ENCODE measurements around the gene ACYP2. TPM values are rescaled to one million over a fixed set of nuclear protein-coding genes. Genes with fewer than 3 reads are reported as not detected.

ACYP2 gene
- total RNA-seq, 1 experiment from 2014 or later = 20.2 TPM

- no peak for DNase-seq (ENCODE audit: low read depth)
- in situ Hi-C loops (cut with HindIII; ENCODE audit: low pct_unique_long_range_greater_than_20kb, low sequenced_read_pairs) = no loop called here
These were observed 214.2 kb downstream of the ACYP2 start for GRCh38 chr2:54329482-54330161.

- in situ Hi-C loops (cut with HindIII; ENCODE audit: low pct_unique_long_range_greater_than_20kb, low sequenced_read_pairs) = no loop called here
- peak; percentile 95 for DNase-seq (ENCODE audit: low read depth)
These were observed 214.9 kb downstream of the ACYP2 start for GRCh38 chr2:54330162-54330925.

- DNase-seq (ENCODE audit: low read depth) = peak; percentile 10
- in situ Hi-C loops (cut with HindIII; ENCODE audit: low pct_unique_long_range_greater_than_20kb, low sequenced_read_pairs) = no loop called here
These were observed 215.8 kb downstream of the ACYP2 start for GRCh38 chr2:54330926-54331835.

DNA sequence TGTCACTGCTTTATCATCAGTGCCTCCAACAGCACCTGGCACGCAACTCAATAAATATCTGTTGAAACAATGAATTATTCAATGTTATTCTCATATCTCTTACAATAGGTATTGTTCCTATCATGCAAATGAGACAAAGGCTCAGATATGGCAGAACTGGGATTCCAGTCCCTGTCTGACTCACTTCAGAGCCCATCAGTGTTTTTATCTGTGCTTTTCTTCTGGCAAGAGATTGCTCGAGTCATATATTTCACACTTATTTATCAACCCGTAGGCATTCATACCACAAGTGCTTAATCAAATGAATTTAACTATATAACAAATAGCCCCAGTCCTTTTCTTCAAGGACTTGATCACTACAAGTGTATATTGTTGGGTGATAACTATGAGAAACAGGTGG, 217.0 kb downstream of the ACYP2 start:
- no peak for DNase-seq (ENCODE audit: low read depth)
- in situ Hi-C loops (cut with HindIII; ENCODE audit: low pct_unique_long_range_greater_than_20kb, low sequenced_read_pairs) = no loop called here

GRCh38 chr2:54336136-54336976, 220.9 kb downstream of the ACYP2 start:
- DNase-seq (ENCODE audit: low read depth) = no peak

DNA sequence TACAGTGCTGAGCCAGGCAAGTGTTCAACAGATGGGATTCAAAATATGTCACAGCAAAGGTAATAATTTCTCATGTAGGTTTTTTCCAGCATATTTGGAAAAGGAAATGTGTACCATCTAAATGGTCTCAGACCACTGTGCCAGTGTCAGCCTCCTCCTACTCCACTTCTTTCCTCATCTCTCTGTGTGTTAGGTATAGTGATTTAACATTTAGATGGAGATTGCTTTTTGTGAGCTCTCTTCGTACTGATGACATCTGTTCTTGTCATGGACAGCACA, 221.5 kb downstream of the ACYP2 start:
- in situ Hi-C loops (cut with HindIII; ENCODE audit: low pct_unique_long_range_greater_than_20kb, low sequenced_read_pairs) = no loop called here
- no peak for DNase-seq (ENCODE audit: low read depth)

More at GRCh38 chr2:54336136-54336976, 220.9 kb downstream of the ACYP2 start:
- in situ Hi-C loops (cut with HindIII; ENCODE audit: low pct_unique_long_range_greater_than_20kb, low sequenced_read_pairs) = no loop called here

DNA sequence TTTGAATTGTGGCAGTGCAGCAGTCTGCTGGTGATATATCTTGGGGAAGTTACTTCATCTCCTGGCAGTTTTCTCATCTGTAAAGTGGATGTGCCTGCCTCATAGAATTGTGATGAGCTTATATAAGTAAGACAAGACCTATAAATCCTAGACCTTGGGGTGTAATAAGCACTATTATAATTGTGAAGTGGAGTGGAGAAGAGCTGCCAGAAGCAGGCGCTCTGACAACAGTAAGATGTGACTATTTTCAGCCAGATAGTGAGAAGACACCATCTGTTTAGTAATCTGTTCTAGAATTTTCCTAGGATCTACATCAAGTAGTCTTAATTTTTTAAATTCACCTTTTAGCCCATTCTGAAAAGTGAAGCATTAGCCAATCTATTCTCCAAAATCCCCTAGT, 226.2 kb downstream of the ACYP2 start:
- in situ Hi-C loops (cut with HindIII; ENCODE audit: low pct_unique_long_range_greater_than_20kb, low sequenced_read_pairs) = no loop called here

GRCh38 chr2:54342603-54343002, 227.2 kb downstream of the ACYP2 start:
- in situ Hi-C loops (cut with HindIII; ENCODE audit: low pct_unique_long_range_greater_than_20kb, low sequenced_read_pairs) = no loop called here
- DNase-seq (ENCODE audit: low read depth) = no peak

More for the DNA sequence above, 226.2 kb downstream of the ACYP2 start:
- DNase-seq (ENCODE audit: low read depth) = no peak

- in situ Hi-C loops (cut with HindIII; ENCODE audit: low pct_unique_long_range_greater_than_20kb, low sequenced_read_pairs) = no loop called here
- peak; percentile 22 for DNase-seq (ENCODE audit: low read depth)
These were observed 232.2 kb downstream of the ACYP2 start for GRCh38 chr2:54347622-54348021.

GRCh38 chr2:54348646-54349045, 233.2 kb downstream of the ACYP2 start:
- no peak for DNase-seq (ENCODE audit: low read depth)

GRCh38 chr2:54350426-54350825, 235.0 kb downstream of the ACYP2 start:
- in situ Hi-C loops (cut with HindIII; ENCODE audit: low pct_unique_long_range_greater_than_20kb, low sequenced_read_pairs) = no loop called here
- DNase-seq (ENCODE audit: low read depth) = no peak

More at GRCh38 chr2:54348646-54349045, 233.2 kb downstream of the ACYP2 start:
- in situ Hi-C loops (cut with HindIII; ENCODE audit: low pct_unique_long_range_greater_than_20kb, low sequenced_read_pairs) = no loop called here

- in situ Hi-C loops (cut with HindIII; ENCODE audit: low pct_unique_long_range_greater_than_20kb, low sequenced_read_pairs) = no loop called here
These were observed 237.8 kb downstream of the ACYP2 start for GRCh38 chr2:54353216-54353615.

More at GRCh38 chr2:54353216-54353615, 237.8 kb downstream of the ACYP2 start:
- DNase-seq (ENCODE audit: low read depth) = no peak

Other genes starting within 250 kb of the ACYP2 start
- gene PSME4, start 144.6 kb upstream of the ACYP2 start, total RNA-seq (2014; rRNA removed; shearing (Covaris generic); ENCODE audit: low replicate concordance) = 10.5 and 13.0 TPM in 2 replicates
- not detected in 2 replicates for gene TSPYL6, start 140.6 kb downstream of the ACYP2 start, total RNA-seq (2014; rRNA removed; shearing (Covaris generic); ENCODE audit: low replicate concordance)

Measured in Caki2 (cell line).